Pancreas (tissue), 10 donors: Measurements from ENCODE around the gene LRRC19. TPM values are rescaled to one million over a fixed set of nuclear protein-coding genes. Genes with fewer than 3 reads are reported as not detected.
A peak's percentile ranks its signal among the peaks of the same experiment; 100 is the strongest.

ENCODE experiments used
- ATAC-seq, 4 donors: fragments of 200-7000 bp; cut with Tn5 transposase; one replicate each; pipeline versions ENCODE4 v1.8.0 to v1.9.1; 2020; ENCODE audit warnings: mild to moderate bottlenecking in 4 of 4, moderate library complexity in 4 of 4
- DNase-seq, 6 donors: peaks; one replicate each; pipeline ENCODE4 v3.0.0-alpha.2; 2020
- FAIRE-seq: peaks from 2 replicates; lab custom pipeline; 2012; peaks lifted over from hg19 to GRCh38; lab: Jason Lieb, UNC
- H3K27ac ChIP-seq, 4 donors: fragments of 200-600 bp; sonication (generic); 1 replicate in 3 of 4; 2 replicates in 1 of 4; pipeline versions ENCODE4 v1.5.0 to v1.8.0; 2020
- H3K27me3 ChIP-seq, 4 donors: fragments of 200-600 bp; one replicate each; pipeline ENCODE4 v1.8.0; 2021
- H3K36me3 ChIP-seq, 3 donors: fragments of 200-600 bp; sonication (generic) in 1 of 3; one replicate each; pipeline versions ENCODE4 v1.5.0 to v1.8.0; 2020 to 2021
- H3K4me1 ChIP-seq, 3 donors: fragments of 200-600 bp; one replicate each; pipeline ENCODE4 v1.8.0; 2021
- H3K4me3 ChIP-seq, 4 donors: fragments of 200-600 bp; sonication (generic) in 2 of 4; one replicate each; pipeline versions ENCODE4 v1.5.0 to v1.8.0; 2020 to 2021
- H3K9me3 ChIP-seq, 4 donors: fragments of 200-600 bp; one replicate each; pipeline ENCODE4 v1.8.0; 2021
- WGBS, 2 donors: extraction: QIAGEN DNeasy Blood & Tissue Kit; methylation state at CpG; one replicate each; pipeline ENCODE4 v1.1.7; 2013; 5-methylcytosine and 5-hydroxymethylcytosine counted together
- intact Hi-C, 3 donors: fragments of 100-400 bp; cut with DNase I; formaldehyde crosslinking; loops; one replicate each; pipeline versions ENCODE4 v1.11.1 to v1.14.2; 2022
- polyA plus RNA-seq, 2 donors: library from polyadenylated mRNA; stranded (reverse); fragments of 200-250 nt; gene quantifications; one replicate each; pipeline ENCODE4 v1.2.3, GENCODE V29; 2013
- total RNA-seq, 6 donors: library from RNA; stranded (reverse); fragmentation: NEBNext Ultra II Directional in 4 of 6; extraction: Animal tissue kit (Norgen Biotek cat#: 25700) in 4 of 6; gene quantifications; one replicate each; pipeline versions ENCODE4 v1.2.1 to v1.2.4, GENCODE V29; 2021 to 2023
- TF ChIP-seq, protein P1 (sequence below), 4 donors: fragments of 200-600 bp; sonication (generic) in 3 of 4; IDR thresholded peaks; one replicate each; pipeline versions ENCODE4 v1.5.0 to v1.8.0; 2021; ENCODE audit warnings: antibody characterized with exemption in 4 of 4
- donor health status: healthy with polysubstance abuse.
- donor health status: DM: no; HTN: no; CAD: no; lungs with moderate emphysema.
- donor health status: DM: no; HTN: no; CAD: no.
- donor health status: control.
- donor health status: control.
- donor health status: Bipolar disorder and iron deficiency.
- donor health status: DM: yes; HTN: yes; CAD: no.
- donor health status: DM: no; HTN: no; CAD: no.
- donor health status: DM: no; HTN: no; CAD: no.
- donor health status: DM: yes; HTN: yes; CAD: no.

The LRRC19 gene, protein sequence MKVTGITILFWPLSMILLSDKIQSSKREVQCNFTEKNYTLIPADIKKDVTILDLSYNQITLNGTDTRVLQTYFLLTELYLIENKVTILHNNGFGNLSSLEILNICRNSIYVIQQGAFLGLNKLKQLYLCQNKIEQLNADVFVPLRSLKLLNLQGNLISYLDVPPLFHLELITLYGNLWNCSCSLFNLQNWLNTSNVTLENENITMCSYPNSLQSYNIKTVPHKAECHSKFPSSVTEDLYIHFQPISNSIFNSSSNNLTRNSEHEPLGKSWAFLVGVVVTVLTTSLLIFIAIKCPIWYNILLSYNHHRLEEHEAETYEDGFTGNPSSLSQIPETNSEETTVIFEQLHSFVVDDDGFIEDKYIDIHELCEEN
- total RNA-seq (under 1 TPM; 0.08 to 0.55 (median 0.23) TPM), polyA plus RNA-seq (under 1 TPM in 1 of 2 donors, not detected in 1; 0.16 TPM)

DNA sequence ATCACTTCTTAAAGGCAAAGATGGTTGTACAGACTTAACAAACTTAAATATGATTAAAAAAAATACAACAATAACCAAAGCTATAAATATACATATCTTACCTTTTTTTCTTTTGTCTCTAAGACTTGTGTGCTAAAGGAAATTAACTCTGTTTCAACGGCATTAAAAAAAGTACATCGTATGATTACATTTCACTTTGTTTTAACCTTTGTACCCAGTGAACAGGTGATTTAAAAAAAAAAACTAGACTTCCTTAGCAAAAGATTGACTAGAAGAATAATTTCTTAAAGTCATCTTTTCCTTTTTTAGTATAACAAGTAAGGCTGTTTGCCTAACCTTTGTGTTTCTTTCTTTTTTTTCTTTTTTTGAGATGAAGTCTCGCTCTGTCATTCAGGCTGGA lies at the start of gene LRRC19:
Gene LRRC19 (minus strand): TSS at position 182 of the 400 bp plus-strand sequence. CDS start 5,978 bp downstream, outside the sequence.
- ATAC-seq (peak in 1 of 4 donors; percentile 22), FAIRE-seq (peak; percentile 86), DNase-seq (no peak)
- TF ChIP-seq, protein P1, sequence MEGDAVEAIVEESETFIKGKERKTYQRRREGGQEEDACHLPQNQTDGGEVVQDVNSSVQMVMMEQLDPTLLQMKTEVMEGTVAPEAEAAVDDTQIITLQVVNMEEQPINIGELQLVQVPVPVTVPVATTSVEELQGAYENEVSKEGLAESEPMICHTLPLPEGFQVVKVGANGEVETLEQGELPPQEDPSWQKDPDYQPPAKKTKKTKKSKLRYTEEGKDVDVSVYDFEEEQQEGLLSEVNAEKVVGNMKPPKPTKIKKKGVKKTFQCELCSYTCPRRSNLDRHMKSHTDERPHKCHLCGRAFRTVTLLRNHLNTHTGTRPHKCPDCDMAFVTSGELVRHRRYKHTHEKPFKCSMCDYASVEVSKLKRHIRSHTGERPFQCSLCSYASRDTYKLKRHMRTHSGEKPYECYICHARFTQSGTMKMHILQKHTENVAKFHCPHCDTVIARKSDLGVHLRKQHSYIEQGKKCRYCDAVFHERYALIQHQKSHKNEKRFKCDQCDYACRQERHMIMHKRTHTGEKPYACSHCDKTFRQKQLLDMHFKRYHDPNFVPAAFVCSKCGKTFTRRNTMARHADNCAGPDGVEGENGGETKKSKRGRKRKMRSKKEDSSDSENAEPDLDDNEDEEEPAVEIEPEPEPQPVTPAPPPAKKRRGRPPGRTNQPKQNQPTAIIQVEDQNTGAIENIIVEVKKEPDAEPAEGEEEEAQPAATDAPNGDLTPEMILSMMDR (IDR thresholded peaks at IDR 0.05): no peak
- H3K36me3 ChIP-seq: peaks cover 0 to 3% (median 0%) of the 10 kb centered on the region in 3 donors
- WGBS, 2 donors: 31 to 42% methylated on average over 3 of the region's 3 CpGs
- no peak within 1 kb of the TSS for H3K27ac ChIP-seq
- peak within 1 kb of the TSS in 2 of 4 donors; percentile 0 to 10 for H3K4me3 ChIP-seq
- H3K4me1 ChIP-seq: no peaks in the 10 kb centered on the region
- no peaks in the 10 kb centered on the region for H3K9me3 ChIP-seq
- no peaks in the 10 kb centered on the region for H3K27me3 ChIP-seq
- intact Hi-C loops: no loop called here

DNA sequence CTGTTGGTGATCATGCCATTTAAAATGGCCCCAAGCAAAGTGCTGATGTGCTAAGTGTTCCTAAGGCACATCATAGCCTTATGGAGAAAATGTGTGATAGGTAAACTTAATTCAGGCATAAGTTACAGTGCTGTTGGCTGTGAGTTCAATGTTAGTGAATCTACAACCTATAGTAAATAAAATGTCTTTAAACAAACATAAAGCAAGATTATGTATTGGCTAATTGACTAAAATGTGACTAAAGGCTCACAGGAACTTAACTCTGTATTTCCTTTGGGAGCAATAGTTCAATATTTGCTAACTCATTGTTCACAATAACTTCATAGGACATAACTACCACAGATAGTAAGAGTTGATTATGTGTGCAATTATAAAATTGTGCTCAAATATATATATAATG lies 49.4 kb upstream of the LRRC19 start:
- H3K9me3 ChIP-seq: no peaks in the 10 kb centered on the region
- no peak for ATAC-seq
- peaks cover 0 to 6% (median 3%) of the 10 kb centered on the region in 3 donors for H3K36me3 ChIP-seq
- H3K27ac ChIP-seq: no peak overlapping the region
- H3K4me3 ChIP-seq: no peak overlapping the region
- intact Hi-C loops: no loop called here
- no peak for FAIRE-seq
- H3K27me3 ChIP-seq: no peaks in the 10 kb centered on the region
- TF ChIP-seq, protein P1 (IDR thresholded peaks at IDR 0.05): no peak
- H3K4me1 ChIP-seq: no peaks in the 10 kb centered on the region
- DNase-seq: no peak

DNA sequence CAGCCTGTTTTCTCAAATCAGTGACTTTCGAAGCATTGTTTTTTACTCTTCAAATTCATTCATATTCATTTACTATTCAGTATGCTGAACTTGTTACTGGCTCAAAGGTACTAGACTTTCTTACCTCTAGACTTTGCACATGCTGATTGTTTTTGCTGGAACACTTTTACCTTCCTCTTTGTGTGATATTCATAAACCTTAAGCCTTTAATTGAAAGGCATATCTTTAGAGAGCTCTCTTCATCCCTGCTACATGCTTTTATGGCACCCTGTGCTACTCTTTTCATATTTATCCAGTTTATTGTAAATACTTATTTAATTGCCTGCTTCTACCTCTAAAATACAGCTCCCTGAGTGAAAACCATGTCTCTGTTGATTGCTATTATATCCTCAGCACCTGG lies 48.7 kb upstream of the LRRC19 start:
- Histone ChIP-seq H3K4me1 (no peaks in the 10 kb centered on the region), H3K9me3 (no peaks in the 10 kb centered on the region), H3K36me3 (peaks cover 0 to 6% (median 3%) of the 10 kb centered on the region in 3 donors), H3K4me3 (no peak overlapping the region), H3K27ac (no peak overlapping the region), H3K27me3 (no peaks in the 10 kb centered on the region)
- 93 to 97% methylated on average over 1 of the region's 1 CpG for WGBS, 2 donors
- no peak for ATAC-seq
- TF ChIP-seq, protein P1 (IDR thresholded peaks at IDR 0.05): no peak
- no peak for DNase-seq
- intact Hi-C loops: no loop called here
- FAIRE-seq: no peak

DNA sequence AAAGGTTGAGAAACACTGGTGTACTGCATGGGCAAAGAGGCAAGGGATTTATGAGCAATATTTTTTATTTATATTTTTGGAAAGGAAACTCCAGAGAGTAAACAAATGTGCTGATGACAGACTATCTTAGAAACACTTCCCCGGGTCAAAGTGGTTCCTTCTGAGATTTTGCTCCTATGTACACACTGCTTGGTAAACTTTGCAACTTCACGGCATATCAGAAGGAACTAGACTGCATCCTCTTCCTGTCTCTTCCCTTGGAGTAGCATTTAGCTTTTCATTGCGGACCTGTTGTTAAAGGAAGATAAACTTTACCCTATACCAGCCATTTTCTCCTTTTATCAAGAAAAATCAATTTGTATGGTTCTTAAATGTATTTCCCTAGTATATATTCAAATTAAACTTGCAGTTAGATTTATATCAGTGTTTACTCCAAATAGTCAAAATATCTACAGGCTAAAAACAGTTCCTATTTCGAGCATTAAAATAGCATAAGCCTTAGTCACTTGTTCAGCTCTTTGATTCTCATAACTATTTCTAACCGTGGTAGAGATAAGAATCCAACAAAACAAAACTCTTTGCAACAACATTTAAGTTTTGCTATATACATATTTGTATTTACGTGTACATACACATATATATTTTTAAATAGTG lies 48.0 kb upstream of the LRRC19 start:
- Histone ChIP-seq H3K27ac (no peak overlapping the region), H3K36me3 (peaks cover 0 to 8% (median 6%) of the 10 kb centered on the region in 3 donors), H3K4me3 (no peak overlapping the region), H3K4me1 (no peaks in the 10 kb centered on the region), H3K9me3 (no peaks in the 10 kb centered on the region), H3K27me3 (no peaks in the 10 kb centered on the region)
- DNase-seq (no peak), FAIRE-seq (no peak), ATAC-seq (no peak)
- intact Hi-C loops: no loop called here
- TF ChIP-seq, protein P1 (IDR thresholded peaks at IDR 0.05): no peak
- WGBS, 2 donors: 54 to 66% methylated on average over 6 of the region's 6 CpGs
